K562 (cell line): ENCODE data around the gene PLIN5. TPM values are rescaled to one million over a fixed set of nuclear protein-coding genes. Genes with fewer than 3 reads are reported as not detected.

ENCODE experiments used
- ATAC-seq: fragments of 200-7000 bp; cut with Tn5 transposase; 3 replicates; pipeline ENCODE4 v1.9.1; 2020; ENCODE audit warnings: moderate library complexity
- BruUV-seq: library from RNA; stranded (reverse); fragments of 400-500 nt; replicated peaks from 2 replicates; lab custom pipeline; 2021; lab: Mats Ljungman, UMichigan
- CTCF ChIA-PET: fragments of 300-600 bp; formaldehyde crosslinking; extraction: SDS; loops from one replicate; lab custom pipeline; 2021; ENCODE audit warnings: low intra/inter-chr PET ratio; lab: Yijun Ruan, JAX
- POLR2A ChIA-PET: fragments of 300-600, 350-650 bp; sonication (Branson Sonifier 250); formaldehyde crosslinking; extraction: SDS; loops from one replicate; lab custom pipeline; 2021; ENCODE audit warnings: antibody characterized with exemption, inconsistent platforms; lab: Yijun Ruan, JAX
- DNase-seq, 4 experiments: peaks; one replicate each; pipeline versions ENCODE4 v3.0.0 to v3.0.0-alpha.2; 2011 to 2018; ENCODE audit warnings: low spot score in 3 of 4, mixed read lengths in 3 of 4; ENCODE audit errors: extremely low read depth in 1 of 4
- FAIRE-seq: peaks from 2 replicates; lab custom pipeline; 2011; peaks lifted over from hg19 to GRCh38; lab: Jason Lieb, UNC
- H2AFZ ChIP-seq: 2 replicates; pipeline ENCODE4 v1.6.0; 2011; ENCODE audit warnings: low read depth, low read length, control low read depth, inconsistent platforms
- H3K27ac ChIP-seq: fragments of 200-600 bp; 3 replicates; pipeline ENCODE4 v1.8.0; 2011; ENCODE audit warnings: low read depth, mild to moderate bottlenecking, control low read depth, inconsistent platforms, low read length, moderate library complexity, mixed read lengths; ENCODE audit errors: extremely low read depth
- H3K27me3 ChIP-seq, 2 experiments: fragments of 300-600 bp in 1 of 2; 2 replicates in 1 of 2; 3 replicates in 1 of 2; pipeline versions ENCODE4 v1.6.0 to v1.8.0; 2011; ENCODE audit warnings: inconsistent platforms in 2 of 2, low read length in 2 of 2, mild to moderate bottlenecking in 1 of 2, mixed read lengths in 1 of 2, moderate library complexity in 1 of 2; ENCODE audit not compliant: control insufficient read depth in 2 of 2, insufficient read depth in 2 of 2
- H3K36me3 ChIP-seq: fragments of 300-600 bp; 3 replicates; pipeline ENCODE4 v1.8.0; 2011; ENCODE audit warnings: mild to moderate bottlenecking, low read length, inconsistent platforms; ENCODE audit not compliant: control insufficient read depth, insufficient read depth
- H3K4me1 ChIP-seq, 2 experiments: fragments of 200-600 bp in 1 of 2; replicated peaks in 1 of 2; 2 replicates in 1 of 2; 3 replicates in 1 of 2; pipeline versions ENCODE4 v1.5.1 to v1.8.0; 2011; ENCODE audit warnings: inconsistent platforms in 2 of 2, low read length in 2 of 2, mild to moderate bottlenecking in 1 of 2, mixed read lengths in 1 of 2, moderate library complexity in 1 of 2; ENCODE audit not compliant: control insufficient read depth in 2 of 2, insufficient read depth in 2 of 2
- H3K4me2 ChIP-seq: 2 replicates; pipeline ENCODE4 v1.6.1; 2011; ENCODE audit warnings: low read length, control low read depth, inconsistent platforms, mixed read lengths; ENCODE audit not compliant: insufficient read depth
- H3K4me3 ChIP-seq: fragments of 200-600 bp; sonication (generic), shearing (Covaris generic); 2 replicates; pipeline ENCODE4 v1.5.1; 2016; ENCODE audit warnings: control low read depth, inconsistent platforms
- H3K79me2 ChIP-seq: fragments of 200-600 bp; 3 replicates; pipeline ENCODE4 v1.8.0; 2011; ENCODE audit warnings: low read length, inconsistent platforms; ENCODE audit not compliant: control insufficient read depth, insufficient read depth
- H3K9ac ChIP-seq, 2 experiments: 2 replicates each; pipeline versions ENCODE4 v1.6.0 to v1.6.1; 2011; ENCODE audit warnings: low read depth in 2 of 2, low read length in 2 of 2, control low read depth in 1 of 2, inconsistent platforms in 1 of 2, mild to moderate bottlenecking in 1 of 2, mixed read lengths in 1 of 2; ENCODE audit not compliant: insufficient read depth in 1 of 2
- H3K9me1 ChIP-seq: one replicate; pipeline ENCODE4 v1.6.0; 2011; ENCODE audit warnings: inconsistent platforms, mild to moderate bottlenecking, low read length, moderate library complexity; ENCODE audit not compliant: control insufficient read depth, insufficient read depth
- H3K9me3 ChIP-seq: replicated peaks from 2 replicates; pipeline ENCODE4 v1.5.1; 2011; ENCODE audit warnings: low read depth, low read length, inconsistent platforms; ENCODE audit not compliant: control insufficient read depth, insufficient read depth
- H4K20me1 ChIP-seq: replicated peaks from 2 replicates; pipeline ENCODE4 v1.6.1; 2011; ENCODE audit warnings: low read length, inconsistent platforms, mixed read lengths; ENCODE audit not compliant: control insufficient read depth, insufficient read depth
- ASH1L ChIP-seq: fragments of 450-650 bp; IDR thresholded peaks from 2 replicates; pipeline ENCODE4 v1.6.1; 2018; ENCODE audit warnings: borderline replicate concordance, mild to moderate bottlenecking, low read depth; ENCODE audit not compliant: partially characterized antibody
- ATF7 ChIP-seq: fragments of 450-650 bp; IDR thresholded peaks from 2 replicates; pipeline ENCODE4 v1.7.1; 2014; ENCODE audit warnings: mild to moderate bottlenecking, moderate library complexity
- HNRNPLL ChIP-seq: fragments of 200-400 bp; formaldehyde crosslinking; IDR thresholded peaks from 2 replicates; pipeline ENCODE4 v1.6.1; 2017; ENCODE audit warnings: low read length, low read depth, mild to moderate bottlenecking; ENCODE audit not compliant: poor library complexity, severe bottlenecking
- KDM4B ChIP-seq, 2 experiments: fragments of 450-650 bp in 1 of 2; sonication (generic) in 1 of 2; IDR thresholded peaks; 2 replicates each; pipeline ENCODE4 v1.6.1; 2016 to 2017; ENCODE audit warnings: borderline replicate concordance in 2 of 2, antibody characterized with exemption in 1 of 2, low read depth in 1 of 2, mild to moderate bottlenecking in 1 of 2
- KDM5B ChIP-seq: fragments of 200-600 bp; sonication (generic); IDR thresholded peaks from 2 replicates; pipeline ENCODE4 v1.6.1; 2012; ENCODE audit warnings: low read depth, mild to moderate bottlenecking, moderate library complexity, low read length, control low read depth, inconsistent platforms; ENCODE audit not compliant: insufficient replicate concordance
- MECOM ChIP-seq: fragments of 250-450 bp; sonication (Bioruptor Pico); IDR thresholded peaks from 2 replicates; pipeline ENCODE4 v1.8.0; 2022; ENCODE audit warnings: inconsistent platforms
- MTA1 ChIP-seq: fragments of 450-650 bp; IDR thresholded peaks from 2 replicates; pipeline ENCODE4 v1.6.1; 2017; ENCODE audit warnings: borderline replicate concordance
- PHB2 ChIP-seq: fragments of 450-650 bp; IDR thresholded peaks from 2 replicates; pipeline ENCODE4 v1.6.1; 2017; ENCODE audit warnings: low read depth
- PHF20 ChIP-seq: fragments of 450-650 bp; IDR thresholded peaks from 2 replicates; pipeline ENCODE4 v1.6.1; 2018; ENCODE audit not compliant: partially characterized antibody
- RBBP5 ChIP-seq: fragments of 200-600 bp; sonication (generic); IDR thresholded peaks from 2 replicates; pipeline ENCODE4 v1.6.1; 2012; ENCODE audit warnings: borderline replicate concordance, mild to moderate bottlenecking, low read length, control low read depth, inconsistent platforms; ENCODE audit not compliant: insufficient read depth, poor library complexity, severe bottlenecking
- RBM15 ChIP-seq: fragments of 200-400 bp; formaldehyde crosslinking; IDR thresholded peaks from 2 replicates; pipeline ENCODE4 v1.6.1; 2018; ENCODE audit warnings: mild to moderate bottlenecking, low read length, moderate library complexity; ENCODE audit not compliant: insufficient read depth
- ZNF764 ChIP-seq: fragments of 250-450 bp; sonication (Bioruptor Pico); IDR thresholded peaks from 2 replicates; pipeline ENCODE4 v1.4.0; 2020; ENCODE audit warnings: low read depth, mild to moderate bottlenecking, moderate library complexity
- WGBS: fragments of 100-300 bp; shearing (Covaris generic); methylation state at CpG from one replicate; pipeline ENCODE4 v1.1.6; 2016; ENCODE audit warnings: low coverage, mixed read lengths; ENCODE audit not compliant: insufficient coverage; ENCODE audit errors: missing lambda C conversion rate; 5-methylcytosine and 5-hydroxymethylcytosine counted together
- in situ Hi-C: fragments of 300-500 bp; cut with MboI; formaldehyde crosslinking; loops from 4 replicates; pipeline ENCODE4 v1.15.0; 2018; ENCODE audit warnings: inconsistent platforms, mixed read lengths
- intact Hi-C: fragments of 100-400 bp; cut with micrococcal nuclease; formaldehyde crosslinking; loops from 2 replicates; pipeline ENCODE4 v1.14.2; 2022
- polyA plus RNA-seq, 8 experiments: library from polyadenylated mRNA; depleted of rRNA in 4 of 8; stranded (reverse) in 5 of 8; unstranded in 3 of 8; fragments of >200 nt; fragmentation: Nextera tagmentation in 2 of 8; fragmentation: Illumina TruSeq in 1 of 8; extraction: Ambion mirVana in 2 of 8; extraction: Trizol in 1 of 8; gene quantifications; 2 replicates each; pipeline versions ENCODE4 v1.2.1 to v1.2.3, GENCODE V29; 2011 to 2014; ENCODE audit warnings: inconsistent platforms in 1 of 8, missing spikeins in 1 of 8
- total RNA-seq, 7 experiments: library from RNA; depleted of rRNA in 6 of 7; stranded (reverse); fragments of >200 nt in 6 of 7; fragmentation: Illumina TruSeq in 2 of 7; extraction: Trizol in 2 of 7; gene quantifications; 2 replicates each; pipeline versions ENCODE4 v1.2.1 to v1.2.3, GENCODE V29; 2011 to 2021; ENCODE audit warnings: low replicate concordance in 1 of 7
- TF ChIP-seq, protein P1 (sequence below): fragments of 250-450 bp; sonication (Bioruptor Pico); IDR thresholded peaks from 2 replicates; pipeline ENCODE4 v1.5.0; 2020; ENCODE audit warnings: mild to moderate bottlenecking, borderline replicate concordance
- TF ChIP-seq, protein P2 (sequence below): sonication (generic); formaldehyde crosslinking; IDR thresholded peaks from 2 replicates; pipeline ENCODE4 v1.8.0; 2022; ENCODE audit warnings: mild to moderate bottlenecking, missing genetic modification reagents
- TF ChIP-seq, protein P3 (sequence below): fragments of 250-450 bp; sonication (Bioruptor Pico); IDR thresholded peaks from 2 replicates; pipeline ENCODE4 v1.8.0; 2021; ENCODE audit warnings: borderline replicate concordance, mild to moderate bottlenecking, moderate library complexity; ENCODE audit not compliant: poor library complexity, severe bottlenecking

PLIN5 gene
- total and polyA plus RNA-seq, 9 of the 15 experiments (the other 6 are each of a cell fraction or from before 2014, with no cell fraction given), result 0.04 to 1.3 (median 0.50) TPM

DNA sequence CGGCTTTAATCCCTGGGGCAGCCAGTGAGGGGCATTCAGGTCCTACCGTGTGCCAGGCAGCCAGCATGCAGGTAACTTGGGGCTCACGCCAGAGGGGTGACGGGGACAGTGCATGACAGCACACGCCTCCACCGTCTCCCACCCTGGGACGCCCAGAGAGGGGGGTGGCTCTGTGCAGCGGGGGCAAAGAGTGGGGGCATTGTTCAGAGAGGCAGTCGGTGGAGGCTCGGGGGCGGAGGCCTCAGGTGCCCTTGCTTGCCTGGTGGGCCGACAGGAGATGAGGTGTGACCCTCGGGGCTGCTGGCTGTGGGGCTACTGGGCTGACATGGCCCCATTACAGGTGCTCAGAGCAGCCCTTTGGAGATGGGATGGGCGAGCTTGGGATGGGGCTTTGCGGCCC lies 35.2 kb downstream of the PLIN5 start:
- DNase-seq (no peak), ATAC-seq (no peak), FAIRE-seq (no peak)
- ChIA-PET CTCF (no interaction called here), POLR2A (interaction anchor here (0.7 kb wide), 1 partner anchor 97 kb away, joined by 3 read pairs; the partner anchor contains the start of gene CHAF1A)
- peaks cover 45% of the 10 kb centered on the region; the same call in 1 of the 3 replicates for H3K36me3 ChIP-seq
- TF ChIP-seq MTA1 (no peak), ATF7 (no peak), RBM15 (no peak), MECOM (CRISPR knock-in tag) (no peak), RBBP5 (no peak), KDM5B (no peak), PHF20 (no peak), ASH1L (no peak), KDM4B (IDR thresholded peaks at IDR 0.05; ENCODE audit: borderline replicate concordance in 2 of 2, low read depth in 1 of 2) (no peak), PHB2 (no peak), HNRNPLL (no peak), ZNF764 (CRISPR knock-in tag) (no peak)
- TF ChIP-seq, protein P1, sequence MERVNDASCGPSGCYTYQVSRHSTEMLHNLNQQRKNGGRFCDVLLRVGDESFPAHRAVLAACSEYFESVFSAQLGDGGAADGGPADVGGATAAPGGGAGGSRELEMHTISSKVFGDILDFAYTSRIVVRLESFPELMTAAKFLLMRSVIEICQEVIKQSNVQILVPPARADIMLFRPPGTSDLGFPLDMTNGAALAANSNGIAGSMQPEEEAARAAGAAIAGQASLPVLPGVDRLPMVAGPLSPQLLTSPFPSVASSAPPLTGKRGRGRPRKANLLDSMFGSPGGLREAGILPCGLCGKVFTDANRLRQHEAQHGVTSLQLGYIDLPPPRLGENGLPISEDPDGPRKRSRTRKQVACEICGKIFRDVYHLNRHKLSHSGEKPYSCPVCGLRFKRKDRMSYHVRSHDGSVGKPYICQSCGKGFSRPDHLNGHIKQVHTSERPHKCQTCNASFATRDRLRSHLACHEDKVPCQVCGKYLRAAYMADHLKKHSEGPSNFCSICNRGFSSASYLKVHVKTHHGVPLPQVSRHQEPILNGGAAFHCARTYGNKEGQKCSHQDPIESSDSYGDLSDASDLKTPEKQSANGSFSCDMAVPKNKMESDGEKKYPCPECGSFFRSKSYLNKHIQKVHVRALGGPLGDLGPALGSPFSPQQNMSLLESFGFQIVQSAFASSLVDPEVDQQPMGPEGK, result no peak
- TF ChIP-seq, protein P2, sequence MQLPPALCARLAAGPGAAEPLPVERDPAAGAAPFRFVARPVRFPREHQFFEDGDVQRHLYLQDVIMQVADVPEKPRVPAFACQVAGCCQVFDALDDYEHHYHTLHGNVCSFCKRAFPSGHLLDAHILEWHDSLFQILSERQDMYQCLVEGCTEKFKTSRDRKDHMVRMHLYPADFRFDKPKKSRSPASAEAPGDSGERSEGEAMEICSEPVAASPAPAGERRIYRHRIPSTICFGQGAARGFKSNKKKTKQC (CRISPR knock-in tag), result no peak
- TF ChIP-seq, protein P3, sequence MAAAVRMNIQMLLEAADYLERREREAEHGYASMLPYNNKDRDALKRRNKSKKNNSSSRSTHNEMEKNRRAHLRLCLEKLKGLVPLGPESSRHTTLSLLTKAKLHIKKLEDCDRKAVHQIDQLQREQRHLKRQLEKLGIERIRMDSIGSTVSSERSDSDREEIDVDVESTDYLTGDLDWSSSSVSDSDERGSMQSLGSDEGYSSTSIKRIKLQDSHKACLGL (CRISPR knock-in tag), result no peak
- H3K4me3 ChIP-seq, result no peak overlapping the region
- no peaks in the 10 kb centered on the region for H3K9me1 ChIP-seq
- no peak overlapping the region for H2AFZ ChIP-seq
- H3K4me1 ChIP-seq, result peaks cover 0 to 37% of the 10 kb centered on the region in 2 experiments; a peak in 2 of 5 replicates
- no peak overlapping the region for H3K4me2 ChIP-seq
- H4K20me1 ChIP-seq, result no peaks in the 10 kb centered on the region
- H3K27ac ChIP-seq, result no peak overlapping the region
- no peaks in the 10 kb centered on the region for H3K9me3 ChIP-seq
- no peak overlapping the region for H3K9ac ChIP-seq
- WGBS, result 94% methylated on average over 11 of the region's 15 CpGs
- BruUV-seq, result no TSS peak
- in situ Hi-C loops, result no loop called here
- H3K79me2 ChIP-seq, result no peaks in the 10 kb centered on the region
- no peaks in the 10 kb centered on the region for H3K27me3 ChIP-seq
- intact Hi-C loops, result no loop called here
